ENCODE results near the gene TERB2.
"Not testable (repeated sequence)": the region's sequence is repeated elsewhere in the genome, so short reads cannot be mapped to it uniquely, and the experiment has no call there.

The TERB2 gene

DNA sequence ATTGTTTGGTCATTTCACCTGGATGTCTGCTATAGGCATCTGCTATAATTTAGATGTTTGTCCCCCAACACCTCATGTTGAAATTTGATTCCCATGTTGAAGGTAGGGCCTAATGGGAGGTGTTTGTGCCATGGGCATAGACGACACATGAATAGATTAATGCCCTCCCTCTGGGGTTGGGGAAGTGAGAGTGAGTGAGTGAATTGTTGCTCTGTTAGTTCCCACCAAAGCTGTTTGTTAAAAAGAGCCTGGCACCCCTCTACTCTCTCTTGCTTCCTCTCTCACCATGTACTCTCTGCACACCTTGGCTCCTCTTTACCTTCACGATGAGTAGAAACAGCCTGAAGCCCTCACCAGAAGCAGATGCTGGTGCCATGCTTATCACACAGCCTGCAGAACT lies 42.6 kb downstream of the TERB2 start:
- no peak overlapping the region for H3K4me3 ChIP-seq (replicated peaks in 1 of 2; ENCODE audit: low read depth in 2 of 2, low read length in 2 of 2)
- TF ChIP-seq CTCF (IDR thresholded peaks at IDR 0.05; ENCODE audit: low read depth, low read length) = no peak
- no peak for DNase-seq (ENCODE audit: low read depth in 2 of 2)

GRCh38 chr15:45001180-45001579 lies 44.7 kb downstream of the TERB2 start:
- DNase-seq (ENCODE audit: low read depth in 2 of 2); H3K4me3 ChIP-seq (replicated peaks in 1 of 2; ENCODE audit: low read depth in 2 of 2, low read length in 2 of 2): not testable (repeated sequence)

GRCh38 chr15:45003731-45004410 lies 47.4 kb downstream of the TERB2 start:
- DNase-seq (ENCODE audit: low read depth in 2 of 2); H3K4me3 ChIP-seq (replicated peaks in 1 of 2; ENCODE audit: low read depth in 2 of 2, low read length in 2 of 2): not testable (repeated sequence)

DNA sequence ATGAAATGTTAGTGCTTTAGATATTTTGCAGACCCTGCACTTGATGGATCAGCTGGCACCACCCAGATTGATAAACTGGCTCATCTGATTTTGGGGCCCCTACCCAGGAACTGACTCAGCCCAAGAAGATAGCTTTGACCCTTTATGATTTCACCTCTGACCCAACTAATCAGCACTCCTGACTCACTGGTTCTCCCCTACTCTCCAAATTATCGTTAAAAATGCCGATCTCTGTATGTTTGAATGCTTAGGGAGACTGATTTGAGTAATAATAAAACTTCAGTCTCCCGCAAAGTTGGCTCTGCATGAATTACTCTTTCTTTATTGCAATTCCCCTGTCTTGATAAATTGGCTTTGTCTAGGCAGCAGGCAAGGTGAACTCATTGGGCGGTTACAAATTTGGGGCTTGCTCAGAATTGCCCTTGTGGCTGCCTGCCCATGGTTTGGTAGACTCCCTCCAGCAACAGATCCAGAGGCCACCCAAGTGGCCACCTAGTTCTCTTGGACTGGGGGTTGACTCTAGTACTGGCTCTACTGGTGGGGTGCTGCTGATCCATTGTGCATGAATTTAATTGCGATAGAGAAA lies 48.2 kb downstream of the TERB2 start:
- DNase-seq (ENCODE audit: low read depth in 2 of 2); H3K4me3 ChIP-seq (replicated peaks in 1 of 2; ENCODE audit: low read depth in 2 of 2, low read length in 2 of 2): not testable (repeated sequence)

- no peak for TF ChIP-seq CTCF (IDR thresholded peaks at IDR 0.05; ENCODE audit: low read depth, low read length)
- DNase-seq (ENCODE audit: low read depth in 2 of 2) = no peak
- no peak overlapping the region for H3K4me3 ChIP-seq (replicated peaks in 1 of 2; ENCODE audit: low read depth in 2 of 2, low read length in 2 of 2)
Measured at GRCh38 chr15:45009046-45009445, 52.6 kb downstream of the TERB2 start.

- not testable (repeated sequence) for DNase-seq (ENCODE audit: low read depth in 2 of 2); H3K4me3 ChIP-seq (replicated peaks in 1 of 2; ENCODE audit: low read depth in 2 of 2, low read length in 2 of 2)
Measured at GRCh38 chr15:45015114-45015513, 58.6 kb downstream of the TERB2 start.

GRCh38 chr15:45020222-45020900 lies 63.9 kb downstream of the TERB2 start:
- DNase-seq (ENCODE audit: low read depth in 2 of 2); H3K4me3 ChIP-seq (replicated peaks in 1 of 2; ENCODE audit: low read depth in 2 of 2, low read length in 2 of 2): not testable (repeated sequence)

- not testable (repeated sequence) for DNase-seq (ENCODE audit: low read depth in 2 of 2); H3K4me3 ChIP-seq (replicated peaks in 1 of 2; ENCODE audit: low read depth in 2 of 2, low read length in 2 of 2)
Measured at GRCh38 chr15:45020901-45021259, 64.4 kb downstream of the TERB2 start.

GRCh38 chr15:45021348-45021747 lies 64.9 kb downstream of the TERB2 start:
- DNase-seq (ENCODE audit: low read depth in 2 of 2) = peak in 1 of 2 donors; percentile 22
- no peak for TF ChIP-seq CTCF (IDR thresholded peaks at IDR 0.05; ENCODE audit: low read depth, low read length)
- H3K4me3 ChIP-seq (replicated peaks in 1 of 2; ENCODE audit: low read depth in 2 of 2, low read length in 2 of 2) = no peak overlapping the region

Measured in cardiac fibroblast (primary cell).